Smooth muscle cell (in vitro differentiated cells): ENCODE results near the gene CEP164. TPM values are rescaled to one million over a fixed set of nuclear protein-coding genes. Genes with fewer than 3 reads are reported as not detected.

ENCODE experiments used
- DNase-seq: peaks from one replicate; lab custom pipeline; 2025; ENCODE audit not compliant: unreplicated experiment; lab: John Stamatoyannopoulos, UW
- H2AFZ ChIP-seq: fragments of 200-600 bp; sonication (generic); 2 replicates; pipeline ENCODE4 v1.6.0; 2016; ENCODE audit warnings: antibody characterized with exemption, low read depth, mild to moderate bottlenecking
- H3F3A ChIP-seq: fragments of 200-600 bp; sonication (generic); 2 replicates; pipeline ENCODE4 v1.6.0; 2017; ENCODE audit warnings: antibody characterized with exemption, low read depth
- H3K27ac ChIP-seq: fragments of 200-600 bp; sonication (generic); 2 replicates; pipeline ENCODE4 v1.5.1; 2016; ENCODE audit warnings: low read depth, mild to moderate bottlenecking
- H3K27me3 ChIP-seq: fragments of 200-600 bp; sonication (generic); 2 replicates; pipeline ENCODE4 v1.6.1; 2016; ENCODE audit warnings: low read depth, mild to moderate bottlenecking
- H3K36me3 ChIP-seq: fragments of 200-600 bp; sonication (generic); 2 replicates; pipeline ENCODE4 v1.5.1; 2016; ENCODE audit warnings: low read depth
- H3K4me1 ChIP-seq: fragments of 200-600 bp; sonication (generic); 2 replicates; pipeline ENCODE4 v1.5.1; 2016; ENCODE audit warnings: low read depth
- H3K4me2 ChIP-seq: fragments of 200-600 bp; sonication (generic); 2 replicates; pipeline ENCODE4 v1.6.0; 2016; ENCODE audit warnings: mild to moderate bottlenecking
- H3K4me3 ChIP-seq: fragments of 200-600 bp; sonication (generic); 2 replicates; pipeline ENCODE4 v1.5.1; 2016; ENCODE audit warnings: mild to moderate bottlenecking
- H3K79me2 ChIP-seq: fragments of 200-600 bp; sonication (generic); 2 replicates; pipeline ENCODE4 v1.6.0; 2016; ENCODE audit warnings: low read depth, mild to moderate bottlenecking
- H3K9ac ChIP-seq: fragments of 200-600 bp; sonication (generic); 2 replicates; pipeline ENCODE4 v1.6.0; 2016; ENCODE audit warnings: low read depth
- H3K9me3 ChIP-seq: fragments of 200-600 bp; sonication (generic); replicated peaks from 2 replicates; pipeline ENCODE4 v1.5.1; 2016; ENCODE audit warnings: low read depth
- H4K20me1 ChIP-seq: fragments of 200-600 bp; sonication (generic); 2 replicates; pipeline ENCODE4 v1.6.0; 2016; ENCODE audit warnings: low read depth
- CTCF ChIP-seq: fragments of 200-600 bp; sonication (generic); IDR thresholded peaks from 2 replicates; pipeline ENCODE4 v1.5.1; 2017; ENCODE audit warnings: borderline replicate concordance, mild to moderate bottlenecking, antibody characterized with exemption; ENCODE audit not compliant: insufficient read depth, poor library complexity, severe bottlenecking
- whole genome bisulfite sequencing: methylation state at CpG from one replicate; pipeline ENCODE4 v1.1.7; 2016; ENCODE audit warnings: low lambda C conversion rate; 5-methylcytosine and 5-hydroxymethylcytosine counted together
- polyA plus RNA-seq: library from polyadenylated mRNA; unstranded; fragments of >200 nt; fragmentation: Nextera tagmentation; extraction: Ambion mirVana; gene quantifications from 2 replicates; pipeline ENCODE4 v1.2.1, GENCODE V29; 2016
- total RNA-seq: library from RNA; depleted of rRNA; stranded (reverse); fragments of >200 nt; gene quantifications from 2 replicates; pipeline ENCODE4 v1.2.3, GENCODE V29; 2014

CEP164 gene
- total and polyA plus RNA-seq, 2 experiments from 2014 or later: 11.2 to 30.7 TPM

DNA sequence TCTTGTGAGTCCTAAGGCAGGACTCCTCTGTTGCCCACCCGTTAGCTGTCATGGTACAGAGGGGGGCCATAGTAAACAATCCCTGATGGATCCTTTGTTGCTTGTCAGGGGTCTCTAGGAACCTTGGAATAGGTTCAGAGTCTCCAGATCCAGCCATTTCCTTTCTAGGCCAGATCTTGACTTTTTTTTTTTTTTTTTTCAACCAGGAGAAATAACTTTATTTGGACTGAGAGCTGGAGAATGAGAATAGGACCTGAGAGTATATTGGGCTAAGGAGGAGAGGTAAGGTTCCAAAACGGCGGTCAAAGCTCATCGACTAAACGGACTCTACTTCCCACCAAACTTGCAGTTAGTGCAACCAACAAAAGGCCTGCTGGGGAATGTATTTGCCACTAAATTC is 7.7 kb downstream of the CEP164 start:
- Histone ChIP-seq H3K4me2 (no peak overlapping the region), H3K4me1 (no peaks in the 10 kb centered on the region), H3K4me3 (no peak overlapping the region), H3F3A (no peaks in the 10 kb centered on the region), H4K20me1 (peaks cover 16% of the 10 kb centered on the region), H3K27ac (no peak overlapping the region), H3K36me3 (peaks cover 4% of the 10 kb centered on the region), H3K9me3 (no peaks in the 10 kb centered on the region), H3K9ac (no peak overlapping the region), H3K79me2 (peaks cover 6% of the 10 kb centered on the region), H2AFZ (no peak overlapping the region), H3K27me3 (no peaks in the 10 kb centered on the region)
- 96% methylated on average over 5 of the region's 5 CpGs for WGBS
- no peak for DNase-seq
- TF ChIP-seq CTCF: no peak

GRCh38 chr11:117337076-117337475 is 9.4 kb downstream of the CEP164 start:
- no peaks in the 10 kb centered on the region for H3K9me3 ChIP-seq
- H3K4me3 ChIP-seq: no peak overlapping the region
- no peaks in the 10 kb centered on the region for H3K4me1 ChIP-seq
- H3K79me2 ChIP-seq: no peaks in the 10 kb centered on the region
- H3K27me3 ChIP-seq: no peaks in the 10 kb centered on the region
- TF ChIP-seq CTCF: no peak
- no peak overlapping the region for H2AFZ ChIP-seq
- H3K9ac ChIP-seq: no peak overlapping the region
- 99% methylated on average over 4 of the region's 4 CpGs for WGBS
- no peak overlapping the region for H3K27ac ChIP-seq
- no peak for DNase-seq
- no peak overlapping the region for H3K4me2 ChIP-seq
- H4K20me1 ChIP-seq: peaks cover 16% of the 10 kb centered on the region
- no peaks in the 10 kb centered on the region for H3F3A ChIP-seq
- H3K36me3 ChIP-seq: peaks cover 4% of the 10 kb centered on the region

- Histone ChIP-seq H3K4me1 (no peaks in the 10 kb centered on the region), H2AFZ (no peak overlapping the region), H3K36me3 (no peaks in the 10 kb centered on the region), H3K79me2 (peaks cover 6% of the 10 kb centered on the region), H4K20me1 (peaks cover 3% of the 10 kb centered on the region), H3K4me2 (no peak overlapping the region), H3K9me3 (no peaks in the 10 kb centered on the region), H3F3A (no peaks in the 10 kb centered on the region), H3K27ac (no peak overlapping the region), H3K4me3 (no peak overlapping the region), H3K9ac (no peak overlapping the region), H3K27me3 (no peaks in the 10 kb centered on the region)
- no peak for DNase-seq
- TF ChIP-seq CTCF: no peak
- WGBS: 100% methylated on average over 2 of the region's 2 CpGs
Observed at GRCh38 chr11:117345039-117345438, 17.4 kb downstream of the CEP164 start.

DNA sequence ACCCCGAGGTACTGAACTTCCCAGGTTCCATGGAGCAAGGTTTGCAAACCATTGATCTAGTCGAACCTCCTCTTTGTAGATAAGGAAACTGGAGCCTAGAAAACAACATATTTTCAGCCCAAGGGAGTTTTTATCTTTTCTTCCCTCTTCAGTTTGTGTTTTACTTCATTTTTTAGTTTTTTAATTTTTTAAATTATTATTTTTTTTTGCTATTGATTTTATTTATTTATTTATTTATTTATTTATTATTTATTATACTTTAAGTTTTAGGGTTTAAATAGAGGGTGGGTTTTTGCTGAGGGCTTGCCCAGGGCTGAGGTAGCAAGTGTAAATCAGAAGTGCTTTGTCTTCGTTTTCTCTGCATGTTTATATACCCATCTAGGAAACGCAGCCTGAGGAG is 26.9 kb downstream of the CEP164 start:
- no peak overlapping the region for H3K9ac ChIP-seq
- H3K9me3 ChIP-seq: no peaks in the 10 kb centered on the region
- DNase-seq: no peak
- no peak overlapping the region for H3K4me2 ChIP-seq
- no peaks in the 10 kb centered on the region for H3K79me2 ChIP-seq
- no peaks in the 10 kb centered on the region for H3F3A ChIP-seq
- no peaks in the 10 kb centered on the region for H3K27me3 ChIP-seq
- no peak overlapping the region for H3K4me3 ChIP-seq
- peaks cover 14% of the 10 kb centered on the region for H4K20me1 ChIP-seq
- TF ChIP-seq CTCF: no peak
- H2AFZ ChIP-seq: no peak overlapping the region
- no peak overlapping the region for H3K27ac ChIP-seq
- H3K36me3 ChIP-seq: peaks cover 8% of the 10 kb centered on the region
- no peaks in the 10 kb centered on the region for H3K4me1 ChIP-seq
- 95% methylated on average over 4 of the region's 4 CpGs for WGBS
